Measurements from ENCODE around the gene SLC25A13. TPM values are rescaled to one million over a fixed set of nuclear protein-coding genes. Genes with fewer than 3 reads are reported as not detected.

SLC25A13 gene
- total and polyA plus RNA-seq, 2 of the 8 experiments (the other 6 are each of a cell fraction or from before 2014, with no cell fraction given) = 30.8 to 85.4 TPM

DNA sequence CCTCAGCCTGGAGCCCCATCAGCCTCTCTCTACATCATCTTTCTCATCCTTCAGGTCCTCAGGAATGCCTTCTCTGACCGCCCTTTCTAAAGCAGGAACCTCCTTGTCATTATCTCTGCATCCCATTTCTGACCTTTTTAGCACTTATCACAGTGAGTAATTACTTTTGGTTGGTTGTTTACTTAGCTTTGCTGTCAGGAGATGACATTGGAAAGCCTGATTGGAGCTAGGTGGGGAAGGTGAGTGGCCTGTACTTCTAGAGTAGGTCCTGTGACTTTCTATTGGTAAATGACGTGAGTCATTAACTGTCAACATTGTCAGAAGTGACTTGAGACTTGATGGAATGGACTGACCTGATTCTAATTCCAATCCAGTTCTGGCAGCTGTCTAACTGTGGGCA lies 9.3 kb upstream of the SLC25A13 start (continued):
- no peak for TF ChIP-seq SIN3A (conservative IDR thresholded peaks at IDR 0.05 in 1 of 2, IDR thresholded peaks at IDR 0.05 in 1 of 2; ENCODE audit: low read depth in 1 of 2, low read length in 2 of 2)
- no peak for TF ChIP-seq CREB1 (IDR thresholded peaks at IDR 0.05)

Data from H1 (cell line).